Uterus (tissue), 4 donors: ENCODE data around the gene CLMP. TPM values are rescaled to one million over a fixed set of nuclear protein-coding genes. Genes with fewer than 3 reads are reported as not detected.
A peak's percentile ranks its signal among the peaks of the same experiment; 100 is the strongest.
"Not testable (repeated sequence)": the region's sequence is repeated elsewhere in the genome, so short reads cannot be mapped to it uniquely, and the experiment has no call there.

Source experiments
- DNase-seq, 2 donors: peaks; one replicate each; pipeline ENCODE4 v3.0.0-alpha.2; 2019 to 2020
- H3K27ac ChIP-seq, 2 donors: fragments of 200-600 bp; sonication (generic); 1 replicate in 1 of 2; 2 replicates in 1 of 2; pipeline ENCODE4 v1.5.1; 2016 to 2018
- H3K27me3 ChIP-seq, 2 donors: fragments of 200-600 bp; sonication (generic); one replicate each; pipeline ENCODE4 v1.5.1; 2018 to 2019; ENCODE audit warnings: control low read depth in 1 of 2
- H3K36me3 ChIP-seq, 2 donors: fragments of 200-600 bp; sonication (generic); one replicate each; pipeline ENCODE4 v1.5.1; 2019; ENCODE audit warnings: control low read depth in 1 of 2
- H3K4me1 ChIP-seq, 2 donors: fragments of 200-600 bp; sonication (generic); one replicate each; pipeline ENCODE4 v1.5.1; 2018 to 2019; ENCODE audit warnings: control low read depth in 1 of 2
- H3K4me3 ChIP-seq, 2 donors: fragments of 200-600 bp; sonication (generic); 1 replicate in 1 of 2; 2 replicates in 1 of 2; pipeline ENCODE4 v1.5.1; 2018 to 2019; ENCODE audit warnings: mild to moderate bottlenecking in 1 of 2
- H3K9me3 ChIP-seq, 2 donors: fragments of 200-600 bp; sonication (generic); one replicate each; pipeline ENCODE4 v1.5.1; 2019; ENCODE audit warnings: control low read depth in 1 of 2
- CTCF ChIP-seq, 4 experiments: fragments of 200-600 bp in 2 of 4; fragments of 450-650 bp in 2 of 4; sonication (generic) in 2 of 4; IDR thresholded peaks; one replicate each; pipeline ENCODE4 v1.5.1; 2016 to 2019; ENCODE audit warnings: antibody characterized with exemption in 4 of 4, mild to moderate bottlenecking in 2 of 4, moderate library complexity in 1 of 4
- POLR2A ChIP-seq, 2 donors: fragments of 450-650 bp; IDR thresholded peaks; one replicate each; pipeline ENCODE4 v1.6.1; 2016; ENCODE audit warnings: antibody characterized with exemption in 2 of 2, mild to moderate bottlenecking in 1 of 2, moderate library complexity in 1 of 2
- intact Hi-C: fragments of 100-400 bp; cut with DNase I; formaldehyde crosslinking; loops from one replicate; pipeline ENCODE4 v1.15.1; 2023; ENCODE audit warnings: low total_unique reads
- total RNA-seq, 4 donors: library from RNA; depleted of rRNA in 3 of 4; stranded (reverse); fragments of >200 nt in 3 of 4; gene quantifications; one replicate each; pipeline versions ENCODE4 v1.1.0 to v1.2.4, GENCODE V29; 2014 to 2023
- donor health status: DM: yes; HTN: yes; CAD: no.

The CLMP gene
- total RNA-seq, 4 donors from 2014 or later, result 51.6 to 143 (median 95.7) TPM

- intact Hi-C loops, result no loop called here
- Histone ChIP-seq H3K4me3 (no peak overlapping the region), H3K9me3 (no peaks in the 10 kb centered on the region), H3K27ac (no peak overlapping the region), H3K36me3 (no peaks in the 10 kb centered on the region), H3K27me3 (no peaks in the 10 kb centered on the region), H3K4me1 (no peaks in the 10 kb centered on the region)
- TF ChIP-seq CTCF (IDR thresholded peaks at IDR 0.05), result no peak
- TF ChIP-seq POLR2A (IDR thresholded peaks at IDR 0.05), result no peak
- DNase-seq, result no peak
Observed at GRCh38 chr11:123212406-123212805, 17.4 kb upstream of the CLMP start.

- Histone ChIP-seq H3K27ac (no peak overlapping the region), H3K36me3 (no peaks in the 10 kb centered on the region), H3K27me3 (no peaks in the 10 kb centered on the region), H3K4me1 (no peaks in the 10 kb centered on the region), H3K4me3 (no peak overlapping the region), H3K9me3 (no peaks in the 10 kb centered on the region)
- TF ChIP-seq POLR2A (IDR thresholded peaks at IDR 0.05) (no peak), CTCF (IDR thresholded peaks at IDR 0.05) (no peak)
- intact Hi-C loops, result no loop called here
- DNase-seq, result no peak
Observed at GRCh38 chr11:123211981-123212380, 16.9 kb upstream of the CLMP start.

- Histone ChIP-seq H3K27me3 (no peaks in the 10 kb centered on the region), H3K4me3 (no peak overlapping the region), H3K27ac (no peak overlapping the region), H3K36me3 (no peaks in the 10 kb centered on the region), H3K9me3 (no peaks in the 10 kb centered on the region), H3K4me1 (no peaks in the 10 kb centered on the region)
- TF ChIP-seq POLR2A (IDR thresholded peaks at IDR 0.05), result no peak
- TF ChIP-seq CTCF (IDR thresholded peaks at IDR 0.05), result no peak
- intact Hi-C loops, result no loop called here
- DNase-seq, result no peak
Observed at GRCh38 chr11:123211149-123211852, 16.3 kb upstream of the CLMP start.

- H3K4me1 ChIP-seq, result peaks cover 4 to 6% of the 10 kb centered on the region in 2 donors
- H3K27me3 ChIP-seq, result no peaks in the 10 kb centered on the region
- no peak for DNase-seq
- intact Hi-C loops, result no loop called here
- no peak for TF ChIP-seq POLR2A (IDR thresholded peaks at IDR 0.05)
- no peak for TF ChIP-seq CTCF (IDR thresholded peaks at IDR 0.05)
- H3K36me3 ChIP-seq, result no peaks in the 10 kb centered on the region
- no peak overlapping the region for H3K27ac ChIP-seq
- no peaks in the 10 kb centered on the region for H3K9me3 ChIP-seq
- no peak overlapping the region for H3K4me3 ChIP-seq
Observed at GRCh38 chr11:123209591-123209990, 14.5 kb upstream of the CLMP start.

GRCh38 chr11:123206791-123207434, 11.9 kb upstream of the CLMP start:
- no peaks in the 10 kb centered on the region for H3K9me3 ChIP-seq
- intact Hi-C loops, result no loop called here
- DNase-seq, result peak; percentile 57 to 70
- no peak overlapping the region for H3K4me3 ChIP-seq
- no peaks in the 10 kb centered on the region for H3K27me3 ChIP-seq
- H3K4me1 ChIP-seq, result peaks cover 5 to 17% of the 10 kb centered on the region in 2 donors
- peak overlapping the region; percentile 72 to 82 for H3K27ac ChIP-seq
- no peaks in the 10 kb centered on the region for H3K36me3 ChIP-seq
- TF ChIP-seq POLR2A (IDR thresholded peaks at IDR 0.05) (no peak), CTCF (IDR thresholded peaks at IDR 0.05) (no peak)

- peak in 1 of 2 donors; percentile 43 for DNase-seq
- H3K9me3 ChIP-seq, intact Hi-C loops, H3K27me3 ChIP-seq, H3K36me3 ChIP-seq, H3K4me3 ChIP-seq: not testable (repeated sequence)
- Histone ChIP-seq H3K27ac (peak overlapping the region; percentile 72 to 82), H3K4me1 (peaks cover 8 to 17% of the 10 kb centered on the region in 2 donors)
Observed at GRCh38 chr11:123206055-123206454, 11.0 kb upstream of the CLMP start.
